Stomach smooth muscle (tissue), 2 donors: ENCODE results near the gene KIF25.

Experiments used
- H3K27ac ChIP-seq: one replicate; pipeline ENCODE4 v1.7.0; 2013; ENCODE audit warnings: mild to moderate bottlenecking, low read length, inconsistent platforms
- H3K27me3 ChIP-seq, 2 donors: one replicate each; pipeline ENCODE4 v1.7.0; 2013; ENCODE audit warnings: low read length in 2 of 2; ENCODE audit not compliant: insufficient read depth in 2 of 2, control insufficient read depth in 1 of 2
- H3K36me3 ChIP-seq, 2 donors: one replicate each; pipeline ENCODE4 v1.7.0; 2013; ENCODE audit warnings: low read length in 2 of 2; ENCODE audit not compliant: control insufficient read depth in 2 of 2, insufficient read depth in 2 of 2
- H3K4me1 ChIP-seq: one replicate; pipeline ENCODE4 v1.7.0; 2013; ENCODE audit warnings: low read length; ENCODE audit not compliant: control insufficient read depth, insufficient read depth
- H3K4me3 ChIP-seq, 2 donors: one replicate each; pipeline ENCODE4 v1.7.0; 2013; ENCODE audit warnings: low read length in 2 of 2
- H3K9ac ChIP-seq, 2 donors: one replicate each; pipeline ENCODE4 v1.7.0; 2013; ENCODE audit warnings: low read length in 2 of 2, mild to moderate bottlenecking in 1 of 2
- H3K9me3 ChIP-seq, 2 donors: one replicate each; pipeline ENCODE4 v1.7.0; 2013; ENCODE audit warnings: low read length in 2 of 2; ENCODE audit not compliant: control insufficient read depth in 2 of 2
- donor health status: healthy.
- donor health status: Pancreatic carcinoma.

KIF25 gene

DNA sequence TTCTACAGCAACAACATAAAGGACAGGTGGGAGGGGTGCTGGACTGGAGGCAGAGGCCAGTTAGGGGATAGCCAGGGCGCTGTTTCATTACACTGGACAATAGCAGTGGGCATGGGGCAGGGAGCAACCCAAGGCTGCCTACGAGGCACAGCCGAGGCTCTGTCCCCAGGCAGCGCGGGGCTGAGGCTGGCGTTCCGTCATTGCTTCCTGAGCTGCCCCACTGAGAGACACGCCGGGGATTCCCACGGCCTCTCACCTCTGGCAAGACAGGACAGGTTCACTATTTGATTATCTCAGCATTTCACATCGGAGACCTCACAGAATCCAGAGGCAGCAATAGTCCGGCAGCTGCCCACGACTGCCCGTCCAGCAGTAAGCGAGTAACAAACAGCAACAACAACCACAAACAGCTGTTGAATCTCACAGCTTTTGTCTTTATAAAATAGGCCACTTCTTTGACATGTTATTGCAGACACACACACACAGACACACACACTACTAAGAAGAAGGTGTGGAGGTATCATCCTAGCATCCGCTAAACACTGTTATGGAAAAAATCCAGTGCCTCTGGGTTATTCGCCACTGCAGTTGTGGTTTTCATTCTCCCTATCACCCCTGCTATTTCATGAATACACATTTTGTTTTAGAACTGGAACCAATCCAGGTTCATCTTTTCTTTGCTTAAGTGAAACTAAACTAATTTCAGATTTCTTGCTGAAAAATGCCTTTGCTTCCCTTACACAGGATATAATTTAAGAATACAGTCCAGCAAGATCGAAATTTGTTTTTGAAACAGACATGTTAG is 19.5 kb downstream of the KIF25 start:
- Histone ChIP-seq H3K9ac (no peak overlapping the region), H3K4me1 (no peaks in the 10 kb centered on the region), H3K27ac (no peak overlapping the region), H3K4me3 (no peak overlapping the region), H3K9me3 (peaks cover 3 to 7% of the 10 kb centered on the region in 2 donors), H3K36me3 (no peaks in the 10 kb centered on the region), H3K27me3 (peaks cover 0 to 2% of the 10 kb centered on the region in 2 donors)

DNA sequence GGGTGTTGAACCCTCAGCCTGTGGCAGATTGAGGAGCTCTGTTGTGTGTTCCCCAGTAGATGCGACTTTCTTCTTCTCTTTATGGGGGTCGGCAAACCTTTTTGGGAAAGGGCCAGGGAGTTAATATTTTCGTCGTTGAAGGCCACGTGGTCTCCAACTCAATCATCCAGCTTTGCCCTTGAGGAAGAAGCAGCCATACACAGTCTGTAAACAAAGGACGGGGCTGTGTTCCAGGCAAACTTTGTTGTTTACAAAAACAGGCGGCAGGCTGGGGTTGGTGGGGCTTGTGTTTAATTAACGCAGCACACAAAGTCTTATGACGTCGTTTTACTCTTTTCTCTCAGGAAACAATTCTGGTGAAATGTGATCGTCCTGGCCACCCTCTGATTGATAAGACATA is 20.2 kb downstream of the KIF25 start:
- Histone ChIP-seq H3K36me3 (no peaks in the 10 kb centered on the region), H3K27me3 (peaks cover 0 to 2% of the 10 kb centered on the region in 2 donors), H3K27ac (no peak overlapping the region), H3K9ac (no peak overlapping the region), H3K4me1 (no peaks in the 10 kb centered on the region), H3K4me3 (no peak overlapping the region), H3K9me3 (peaks cover 0 to under 1% of the 10 kb centered on the region in 2 donors)

DNA sequence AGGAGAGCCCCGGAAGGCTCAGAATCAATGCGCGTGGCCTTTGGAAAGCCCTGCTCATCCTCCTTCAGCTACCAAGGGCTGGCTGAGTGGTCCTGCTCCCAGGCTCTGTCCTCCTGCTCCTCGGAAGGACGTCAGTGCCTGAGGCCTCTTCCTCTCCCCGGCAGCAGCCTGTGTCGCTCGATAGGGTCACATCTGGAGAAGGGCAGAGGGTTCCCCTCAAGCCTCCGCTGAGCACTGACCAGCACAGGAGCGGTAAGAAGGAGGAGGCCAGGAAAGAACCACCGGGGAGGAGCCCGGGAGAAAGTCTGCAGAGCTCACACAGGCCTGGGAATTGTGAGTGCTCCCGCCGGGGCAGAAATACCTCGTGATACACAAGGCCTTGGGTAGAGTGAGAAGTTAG is 21.2 kb downstream of the KIF25 start:
- no peak overlapping the region for H3K27ac ChIP-seq
- H3K27me3 ChIP-seq = peaks cover 0 to 4% of the 10 kb centered on the region in 2 donors
- H3K36me3 ChIP-seq = no peaks in the 10 kb centered on the region
- H3K4me1 ChIP-seq = no peaks in the 10 kb centered on the region
- H3K4me3 ChIP-seq = no peak overlapping the region
- no peaks in the 10 kb centered on the region for H3K9me3 ChIP-seq
- H3K9ac ChIP-seq = no peak overlapping the region

DNA sequence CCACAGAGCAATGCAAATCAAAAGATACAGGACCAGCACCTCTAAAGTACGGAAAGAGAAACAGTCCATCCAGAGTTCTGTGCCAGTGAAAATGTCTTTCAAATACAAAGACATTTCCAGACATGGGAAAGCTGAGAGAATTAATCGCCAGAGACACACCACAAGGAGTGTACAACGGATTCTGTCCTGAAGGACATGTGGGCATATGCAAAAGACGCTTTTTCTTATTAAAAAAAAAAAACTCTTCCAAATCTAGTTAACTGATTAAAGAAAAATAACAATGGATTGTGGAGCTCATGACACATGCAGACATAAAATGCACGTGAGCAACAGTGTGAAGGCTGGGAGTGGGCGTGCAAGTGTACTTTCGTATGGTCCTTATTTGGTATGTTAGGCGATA is 22.8 kb downstream of the KIF25 start:
- Histone ChIP-seq H3K4me1 (no peaks in the 10 kb centered on the region), H3K9ac (no peak overlapping the region), H3K9me3 (no peaks in the 10 kb centered on the region), H3K27ac (no peak overlapping the region), H3K36me3 (no peaks in the 10 kb centered on the region), H3K27me3 (peaks cover 0 to 4% of the 10 kb centered on the region in 2 donors), H3K4me3 (no peak overlapping the region)

DNA sequence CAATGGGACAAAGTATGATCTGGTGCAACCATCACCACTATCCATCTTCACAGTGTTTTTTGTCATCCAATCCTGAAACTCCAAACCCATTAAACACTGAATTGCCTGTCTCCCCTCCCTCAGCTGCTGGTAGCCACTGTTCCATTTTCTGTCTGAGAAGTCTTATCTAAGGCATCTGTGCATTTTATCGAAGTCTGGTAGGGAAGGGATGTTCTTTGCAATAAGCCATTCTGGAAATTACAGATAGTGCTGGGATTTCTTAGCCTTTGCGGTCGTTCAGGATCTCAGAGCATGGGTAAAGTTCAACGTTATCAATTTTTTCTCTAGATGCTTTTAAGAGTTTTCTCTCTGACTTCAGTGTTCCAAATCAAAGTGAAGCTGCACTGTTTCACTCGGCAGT is 24.1 kb downstream of the KIF25 start:
- Histone ChIP-seq H3K27me3 (peaks cover 0 to 9% of the 10 kb centered on the region in 2 donors), H3K27ac (no peak overlapping the region), H3K4me3 (no peak overlapping the region), H3K9me3 (no peaks in the 10 kb centered on the region), H3K36me3 (no peaks in the 10 kb centered on the region), H3K4me1 (no peaks in the 10 kb centered on the region), H3K9ac (no peak overlapping the region)

DNA sequence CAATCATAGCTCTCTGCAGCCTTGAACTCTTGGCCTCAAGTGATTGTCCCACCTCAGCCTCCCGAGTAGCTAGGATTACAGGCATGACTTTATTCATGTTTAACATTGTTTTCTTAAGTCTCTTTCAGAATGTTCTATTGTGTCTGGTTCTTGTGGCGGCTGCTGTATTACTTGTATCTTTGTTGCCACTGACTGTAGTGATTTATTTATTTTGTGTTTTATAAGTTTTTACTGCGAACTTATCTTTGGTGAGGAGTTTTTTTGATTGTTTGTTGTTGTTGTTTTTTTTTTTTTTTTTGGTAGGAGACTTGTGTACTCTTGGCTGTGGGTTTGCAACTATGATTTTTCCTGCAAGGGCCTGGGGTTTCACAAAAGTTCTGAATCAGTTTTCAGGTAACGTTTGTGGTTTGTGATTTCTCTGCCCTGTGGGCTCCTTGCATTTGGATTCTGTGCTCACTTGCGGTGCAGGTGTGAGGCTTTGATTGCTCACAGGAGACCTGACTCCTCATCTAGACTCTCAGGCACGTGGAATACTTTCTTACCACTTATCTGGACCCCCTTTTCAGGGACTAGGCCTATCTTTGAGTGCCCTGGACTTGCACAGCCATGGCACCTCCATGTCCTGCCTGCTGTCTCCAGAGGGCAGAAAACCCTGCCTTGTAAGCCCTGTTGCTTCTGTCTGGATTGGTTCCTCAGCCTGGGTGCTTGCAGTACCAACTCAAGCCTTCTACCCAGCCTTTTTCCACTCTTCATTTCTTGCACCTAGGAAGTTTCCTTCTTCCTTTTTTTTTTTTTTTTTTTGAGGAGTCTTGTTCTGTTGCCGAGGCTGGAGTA is 25.2 kb downstream of the KIF25 start:
- H3K4me1 ChIP-seq = no peaks in the 10 kb centered on the region
- no peak overlapping the region for H3K9ac ChIP-seq
- H3K27ac ChIP-seq = no peak overlapping the region
- no peak overlapping the region for H3K4me3 ChIP-seq
- H3K36me3 ChIP-seq = no peaks in the 10 kb centered on the region
- H3K9me3 ChIP-seq = no peaks in the 10 kb centered on the region
- H3K27me3 ChIP-seq = peaks cover 0 to 8% of the 10 kb centered on the region in 2 donors

DNA sequence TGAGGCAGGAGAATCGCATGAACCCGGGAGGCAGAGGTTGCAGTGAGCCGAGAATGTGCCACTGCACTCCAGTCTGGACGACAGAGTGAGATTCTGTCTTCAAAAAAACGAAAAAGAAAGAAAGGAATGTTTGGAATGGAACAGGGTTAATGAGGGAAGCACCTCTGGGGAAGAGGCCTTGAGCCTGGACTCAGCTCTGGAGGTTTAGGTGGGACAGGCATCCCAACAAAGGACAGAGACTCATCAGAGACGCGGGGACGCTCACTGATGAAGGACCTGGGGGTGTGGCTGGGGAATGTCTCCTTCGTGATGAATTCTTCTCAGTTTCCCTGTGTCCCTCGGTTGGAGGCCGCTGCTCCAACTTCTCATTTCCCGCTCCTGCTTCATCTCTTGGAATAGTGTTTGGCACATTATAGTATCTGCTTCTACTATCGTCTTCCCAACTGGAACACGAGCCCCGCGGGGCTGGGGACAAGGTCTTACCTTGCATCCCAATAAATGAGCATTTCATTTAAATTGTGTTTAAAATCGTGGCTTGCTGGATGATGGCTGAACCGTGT is 27.6 kb downstream of the KIF25 start:
- no peaks in the 10 kb centered on the region for H3K9me3 ChIP-seq
- H3K9ac ChIP-seq = no peak overlapping the region
- H3K27ac ChIP-seq = no peak overlapping the region
- peaks cover 0 to 8% of the 10 kb centered on the region in 2 donors for H3K27me3 ChIP-seq
- no peak overlapping the region for H3K4me3 ChIP-seq
- H3K36me3 ChIP-seq = no peaks in the 10 kb centered on the region
- H3K4me1 ChIP-seq = no peaks in the 10 kb centered on the region

DNA sequence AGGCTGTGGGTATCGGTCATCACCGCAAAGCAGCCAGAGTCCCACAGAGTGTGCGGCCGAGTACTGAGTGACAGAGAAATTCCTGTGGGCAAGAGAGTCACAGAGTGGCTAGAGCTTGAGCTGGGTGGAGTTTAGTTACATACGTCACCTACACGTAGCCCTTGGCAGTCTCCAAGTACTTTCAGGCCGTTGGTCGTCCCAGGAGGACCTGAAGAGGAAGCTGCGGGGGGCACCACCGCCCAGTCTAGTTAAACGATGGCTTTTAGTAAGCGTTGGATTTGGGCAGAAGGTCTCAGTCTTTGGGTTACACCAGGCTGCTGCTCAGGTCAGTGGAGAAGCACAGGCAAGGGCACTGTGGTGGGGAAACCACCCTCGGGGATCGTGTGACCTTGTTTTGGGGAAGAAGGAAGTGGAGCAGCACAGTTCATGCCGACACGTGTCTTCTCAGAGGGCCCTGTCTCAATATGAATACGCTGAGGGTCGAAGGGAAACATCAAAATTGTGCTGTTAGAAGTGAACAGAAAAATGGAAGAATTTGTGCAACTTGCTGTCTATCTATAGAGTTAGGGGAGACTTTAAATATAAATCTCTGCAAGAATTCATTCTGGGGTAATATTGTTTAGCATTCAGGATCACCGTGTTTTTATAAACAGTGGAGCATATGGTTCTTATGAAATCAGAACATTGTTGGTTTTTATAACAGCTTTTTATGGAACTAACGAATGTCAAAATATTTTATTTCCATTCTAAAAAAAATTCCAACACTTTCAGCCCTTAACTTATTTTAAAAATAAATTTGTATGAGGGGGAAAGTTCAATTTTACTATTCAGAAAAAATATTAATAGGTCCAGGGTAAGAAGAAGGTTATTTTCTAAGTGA is 28.6 kb downstream of the KIF25 start:
- no peaks in the 10 kb centered on the region for H3K4me1 ChIP-seq
- no peaks in the 10 kb centered on the region for H3K36me3 ChIP-seq
- H3K4me3 ChIP-seq = no peak overlapping the region
- no peaks in the 10 kb centered on the region for H3K9me3 ChIP-seq
- no peak overlapping the region for H3K27ac ChIP-seq
- H3K9ac ChIP-seq = no peak overlapping the region
- peaks cover 0 to 8% of the 10 kb centered on the region in 2 donors for H3K27me3 ChIP-seq

DNA sequence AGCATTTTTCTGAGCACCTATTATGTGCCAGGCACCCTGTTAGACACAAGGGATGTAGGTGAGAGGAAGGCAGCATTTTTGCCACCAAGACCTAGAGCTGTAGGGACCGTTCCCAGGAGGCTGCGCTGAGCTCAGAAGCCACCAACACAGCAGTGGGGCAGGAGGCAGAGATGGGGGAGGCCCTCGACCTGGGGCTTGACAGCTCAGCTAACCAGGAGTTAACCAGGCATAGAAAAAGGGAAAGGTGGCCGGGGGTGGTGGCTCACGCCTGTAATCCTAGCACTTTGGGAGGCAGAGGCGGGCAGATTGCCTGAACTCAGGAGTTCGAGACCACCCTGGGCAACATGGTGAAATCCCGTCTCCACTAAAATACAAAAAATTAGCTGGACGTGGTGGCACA is 29.5 kb downstream of the KIF25 start:
- Histone ChIP-seq H3K4me3 (no peak overlapping the region), H3K27ac (no peak overlapping the region), H3K27me3 (peaks cover 0 to 8% of the 10 kb centered on the region in 2 donors), H3K9ac (no peak overlapping the region), H3K36me3 (no peaks in the 10 kb centered on the region), H3K9me3 (no peaks in the 10 kb centered on the region), H3K4me1 (no peaks in the 10 kb centered on the region)

DNA sequence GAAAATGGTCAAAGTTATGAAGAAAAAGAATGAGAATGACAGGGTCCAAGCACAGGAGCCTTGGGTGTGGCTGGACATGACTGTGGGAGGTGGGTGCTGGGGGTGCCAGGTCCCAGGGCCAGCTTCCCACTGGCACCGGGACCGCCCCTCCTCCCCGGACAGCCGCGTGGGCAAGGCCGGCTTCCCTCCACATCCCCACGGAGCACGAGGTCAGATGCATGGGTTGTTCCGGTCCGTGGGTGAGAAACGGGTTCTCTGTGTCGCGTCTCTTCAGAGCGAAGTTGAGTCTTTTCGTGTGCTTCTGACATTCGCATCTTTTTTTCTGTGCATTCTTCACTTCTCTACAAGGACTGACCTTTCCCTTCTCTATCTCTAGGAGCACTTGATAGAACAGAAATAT is 30.1 kb downstream of the KIF25 start:
- H3K36me3 ChIP-seq = no peaks in the 10 kb centered on the region
- peaks cover 0 to 8% of the 10 kb centered on the region in 2 donors for H3K27me3 ChIP-seq
- no peaks in the 10 kb centered on the region for H3K9me3 ChIP-seq

More for the DNA sequence above, 30.1 kb downstream of the KIF25 start:
- H3K4me1 ChIP-seq = no peaks in the 10 kb centered on the region
- no peak overlapping the region for H3K27ac ChIP-seq
- no peak overlapping the region for H3K4me3 ChIP-seq
- no peak overlapping the region for H3K9ac ChIP-seq
